ENCODE results near the gene SPEG.

- TF ChIP-seq CTCF (IDR thresholded peaks at IDR 0.05) (no peak), POLR2A (IDR thresholded peaks at IDR 0.05) (no peak)
These were observed 51.8 kb downstream of the SPEG start for GRCh38 chr2:219486380-219486959.

Data from Peyer's patch (tissue), 4 donors.